ENCODE measurements around the gene RIMKLA. TPM values are rescaled to one million over a fixed set of nuclear protein-coding genes. Genes with fewer than 3 reads are reported as not detected.

RIMKLA gene
- total RNA-seq, 1 experiment from 2014 or later, result not detected

DNA sequence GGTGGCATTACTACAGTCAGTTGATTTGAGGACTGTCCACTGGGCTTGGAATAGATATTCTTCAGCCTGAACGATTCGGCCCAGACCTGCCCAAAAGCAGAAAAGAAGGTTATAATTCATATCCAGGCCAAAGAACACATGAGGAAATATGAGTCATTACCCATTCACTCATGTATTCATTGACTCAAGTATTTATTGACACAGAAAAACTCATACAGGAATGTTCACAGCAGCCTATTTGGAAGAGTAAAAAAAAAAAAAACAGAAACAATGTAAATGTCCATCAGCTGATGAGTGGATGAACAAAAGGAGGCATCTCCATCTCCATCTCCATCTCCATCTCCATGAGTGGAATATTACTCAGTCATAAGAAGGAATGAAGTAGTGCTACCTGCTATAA, 59.3 kb downstream of the RIMKLA start:
- intact Hi-C loops (cut with micrococcal nuclease), result no loop called here
- no peak overlapping the region for H3K4me3 Mint-ChIP-seq (ENCODE audit: unreplicated experiment)
- ChIA-PET CTCF (interaction anchor here (0.6 kb wide), 2 partner anchors 88 to 472 kb away, joined by 3 to 7 read pairs; no protein-coding TSS in a partner anchor), POLR2A (interaction anchor here (0.9 kb wide), 1 partner anchor 17 kb away, joined by 3 read pairs; no protein-coding TSS in a partner anchor)
- H3K9me3 Mint-ChIP-seq (ENCODE audit: unreplicated experiment), result no peaks in the 10 kb centered on the region
- peak; percentile 69 for DNase-seq (ENCODE audit: unreplicated experiment)
- TF ChIP-seq, protein P1, sequence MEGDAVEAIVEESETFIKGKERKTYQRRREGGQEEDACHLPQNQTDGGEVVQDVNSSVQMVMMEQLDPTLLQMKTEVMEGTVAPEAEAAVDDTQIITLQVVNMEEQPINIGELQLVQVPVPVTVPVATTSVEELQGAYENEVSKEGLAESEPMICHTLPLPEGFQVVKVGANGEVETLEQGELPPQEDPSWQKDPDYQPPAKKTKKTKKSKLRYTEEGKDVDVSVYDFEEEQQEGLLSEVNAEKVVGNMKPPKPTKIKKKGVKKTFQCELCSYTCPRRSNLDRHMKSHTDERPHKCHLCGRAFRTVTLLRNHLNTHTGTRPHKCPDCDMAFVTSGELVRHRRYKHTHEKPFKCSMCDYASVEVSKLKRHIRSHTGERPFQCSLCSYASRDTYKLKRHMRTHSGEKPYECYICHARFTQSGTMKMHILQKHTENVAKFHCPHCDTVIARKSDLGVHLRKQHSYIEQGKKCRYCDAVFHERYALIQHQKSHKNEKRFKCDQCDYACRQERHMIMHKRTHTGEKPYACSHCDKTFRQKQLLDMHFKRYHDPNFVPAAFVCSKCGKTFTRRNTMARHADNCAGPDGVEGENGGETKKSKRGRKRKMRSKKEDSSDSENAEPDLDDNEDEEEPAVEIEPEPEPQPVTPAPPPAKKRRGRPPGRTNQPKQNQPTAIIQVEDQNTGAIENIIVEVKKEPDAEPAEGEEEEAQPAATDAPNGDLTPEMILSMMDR (IDR thresholded peaks at IDR 0.05; ENCODE audit: unreplicated experiment), result no peak
- H3K36me3 Mint-ChIP-seq (ENCODE audit: insufficient read depth, unreplicated experiment), result no peaks in the 10 kb centered on the region
- H3K4me1 Mint-ChIP-seq (ENCODE audit: insufficient read depth, unreplicated experiment), result peaks cover 11% of the 10 kb centered on the region
- H3K27ac Mint-ChIP-seq (ENCODE audit: low read depth, unreplicated experiment), result peak overlapping the region; percentile 61
- no peaks in the 10 kb centered on the region for H3K27me3 Mint-ChIP-seq (ENCODE audit: insufficient read depth, unreplicated experiment)
- no TSS peak for BruUV-seq (replicated peaks)

DNA sequence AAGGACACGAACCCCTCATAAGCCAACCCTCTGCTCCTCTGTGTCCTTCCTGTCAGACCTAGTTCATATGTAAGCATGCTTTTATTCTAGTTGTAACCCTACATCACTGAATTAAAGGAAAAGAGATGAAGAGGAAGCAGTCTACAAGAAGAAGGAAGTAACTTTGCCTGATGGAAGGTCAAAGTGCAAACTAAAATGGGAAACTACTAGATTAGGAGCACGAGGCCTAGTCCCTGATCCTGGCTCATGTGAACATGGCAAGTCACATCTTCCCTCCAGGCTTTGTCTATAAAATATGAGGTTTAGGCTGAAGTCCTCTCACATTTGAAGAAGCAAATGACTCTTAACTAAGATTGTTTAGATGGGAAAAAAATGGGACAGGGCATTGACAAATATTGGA, 62.1 kb downstream of the RIMKLA start:
- no peak overlapping the region for H3K4me3 Mint-ChIP-seq (ENCODE audit: unreplicated experiment)
- no peaks in the 10 kb centered on the region for H3K9me3 Mint-ChIP-seq (ENCODE audit: unreplicated experiment)
- BruUV-seq (replicated peaks), result no TSS peak
- intact Hi-C loops (cut with micrococcal nuclease), result no loop called here
- no peak overlapping the region for H3K27ac Mint-ChIP-seq (ENCODE audit: low read depth, unreplicated experiment)
- H3K4me1 Mint-ChIP-seq (ENCODE audit: insufficient read depth, unreplicated experiment), result peaks cover 11% of the 10 kb centered on the region
- no peak for DNase-seq (ENCODE audit: unreplicated experiment)
- no peaks in the 10 kb centered on the region for H3K36me3 Mint-ChIP-seq (ENCODE audit: insufficient read depth, unreplicated experiment)
- CTCF ChIA-PET, result no interaction called here
- POLR2A ChIA-PET, result no interaction called here
- H3K27me3 Mint-ChIP-seq (ENCODE audit: insufficient read depth, unreplicated experiment), result no peaks in the 10 kb centered on the region
- TF ChIP-seq, protein P1 (IDR thresholded peaks at IDR 0.05; ENCODE audit: unreplicated experiment), result no peak

DNA sequence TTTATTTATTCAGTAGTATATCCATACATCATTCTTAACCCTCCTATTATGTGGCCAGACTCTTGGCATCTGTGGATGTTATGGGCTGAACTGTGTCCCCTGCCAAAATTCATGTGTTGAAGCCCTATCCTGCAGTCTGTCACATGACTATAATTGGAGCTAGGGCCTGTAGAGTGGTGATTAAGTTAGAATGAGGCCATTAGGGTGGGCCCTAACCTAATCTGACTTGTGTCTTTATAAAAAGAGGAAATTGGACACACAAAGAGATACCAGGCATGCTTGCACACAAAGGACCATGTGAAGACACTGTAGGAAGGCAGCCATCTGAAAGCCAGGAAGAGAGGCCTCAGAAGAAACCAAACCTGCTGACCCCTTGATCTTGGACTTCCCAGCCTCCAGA, 68.7 kb downstream of the RIMKLA start:
- no TSS peak for BruUV-seq (replicated peaks)
- Mint-ChIP-seq H3K36me3 (ENCODE audit: insufficient read depth, unreplicated experiment) (no peaks in the 10 kb centered on the region), H3K27ac (ENCODE audit: low read depth, unreplicated experiment) (no peak overlapping the region), H3K9me3 (ENCODE audit: unreplicated experiment) (no peaks in the 10 kb centered on the region), H3K27me3 (ENCODE audit: insufficient read depth, unreplicated experiment) (no peaks in the 10 kb centered on the region), H3K4me1 (ENCODE audit: insufficient read depth, unreplicated experiment) (no peaks in the 10 kb centered on the region), H3K4me3 (ENCODE audit: unreplicated experiment) (no peak overlapping the region)
- intact Hi-C loops (cut with micrococcal nuclease), result no loop called here
- TF ChIP-seq, protein P1 (IDR thresholded peaks at IDR 0.05; ENCODE audit: unreplicated experiment), result no peak
- ChIA-PET POLR2A (interaction anchor here (1.5 kb wide), 1 partner anchor 8 kb away, joined by 6 read pairs; no protein-coding TSS in a partner anchor), CTCF (interaction anchor here (0.5 kb wide), 1 partner anchor 129 kb away, joined by 3 read pairs; no protein-coding TSS in a partner anchor)
- DNase-seq (ENCODE audit: unreplicated experiment), result no peak

DNA sequence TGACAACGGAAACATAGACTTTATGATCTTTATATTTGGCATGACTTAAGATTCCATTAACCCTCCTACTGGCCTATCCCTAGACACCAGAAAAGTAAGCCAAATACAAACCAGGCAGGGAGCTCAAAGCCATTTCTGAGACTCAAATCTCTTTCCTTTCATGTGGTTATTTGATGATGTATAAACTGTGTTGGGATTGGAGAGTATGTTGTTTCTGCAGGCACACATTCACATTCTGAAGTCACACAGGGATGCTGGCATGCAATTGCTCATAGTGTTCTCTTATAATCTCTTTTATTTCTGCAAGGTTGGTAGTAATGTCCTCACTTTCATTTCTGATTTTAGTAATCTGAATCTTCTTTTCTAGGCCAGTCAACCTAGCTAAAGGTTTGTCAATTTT, 69.5 kb downstream of the RIMKLA start:
- Mint-ChIP-seq H3K27me3 (ENCODE audit: insufficient read depth, unreplicated experiment) (no peaks in the 10 kb centered on the region), H3K4me1 (ENCODE audit: insufficient read depth, unreplicated experiment) (no peaks in the 10 kb centered on the region), H3K36me3 (ENCODE audit: insufficient read depth, unreplicated experiment) (no peaks in the 10 kb centered on the region), H3K9me3 (ENCODE audit: unreplicated experiment) (no peaks in the 10 kb centered on the region), H3K4me3 (ENCODE audit: unreplicated experiment) (no peak overlapping the region), H3K27ac (ENCODE audit: low read depth, unreplicated experiment) (no peak overlapping the region)
- intact Hi-C loops (cut with micrococcal nuclease), result no loop called here
- POLR2A ChIA-PET, result interaction anchor here (1.2 kb wide), 1 partner anchor 10 kb away, joined by 3 read pairs; no protein-coding TSS in a partner anchor
- no peak for DNase-seq (ENCODE audit: unreplicated experiment)
- no TSS peak for BruUV-seq (replicated peaks)
- CTCF ChIA-PET, result interaction anchor here (0.6 kb wide), 1 partner anchor 30 kb away, joined by 3 read pairs; no protein-coding TSS in a partner anchor
- TF ChIP-seq, protein P1 (IDR thresholded peaks at IDR 0.05; ENCODE audit: unreplicated experiment), result no peak
